Mesenteric fat pad (tissue), 1 donor: Measurements from ENCODE around the gene CLEC4M. TPM values are rescaled to one million over a fixed set of nuclear protein-coding genes. Genes with fewer than 3 reads are reported as not detected.
"Not testable (repeated sequence)": the region's sequence is repeated elsewhere in the genome, so short reads cannot be mapped to it uniquely, and the experiment has no call there.

Experiments used
- DNase-seq: peaks from one replicate; pipeline ENCODE4 v3.0.0-alpha.2; 2020; ENCODE audit warnings: low spot score
- total RNA-seq: library from RNA; stranded (reverse); fragmentation: NEBNext Ultra II Directional; extraction: Animal tissue kit (Norgen Biotek cat#: 25700); gene quantifications from one replicate; pipeline ENCODE4 v1.2.1, GENCODE V29; 2021
- donor health status: DM: yes; HTN: yes; CAD: no.

The CLEC4M gene
- total RNA-seq, 1 donor from 2014 or later: not detected

DNA sequence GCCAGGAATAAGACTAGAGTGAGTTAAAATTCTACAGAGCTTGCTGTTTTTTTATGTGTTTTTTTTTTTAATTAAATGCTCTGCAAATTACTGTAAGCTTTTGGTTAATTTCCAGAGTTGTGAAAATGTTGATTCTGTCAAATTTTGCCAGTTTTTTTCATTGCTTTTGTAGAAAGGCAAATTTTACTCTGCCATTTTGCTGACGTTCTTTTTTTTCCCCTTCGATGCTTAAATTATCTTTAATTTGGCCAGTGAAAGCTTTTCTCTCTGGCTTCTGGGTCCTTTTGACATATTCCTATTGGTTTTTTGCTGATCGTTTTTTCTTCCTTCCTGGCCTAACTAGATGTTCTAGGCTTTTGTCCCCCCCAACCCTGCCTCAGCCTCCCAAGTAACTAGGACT, 43.2 kb downstream of the CLEC4M start:
- DNase-seq: no peak

DNA sequence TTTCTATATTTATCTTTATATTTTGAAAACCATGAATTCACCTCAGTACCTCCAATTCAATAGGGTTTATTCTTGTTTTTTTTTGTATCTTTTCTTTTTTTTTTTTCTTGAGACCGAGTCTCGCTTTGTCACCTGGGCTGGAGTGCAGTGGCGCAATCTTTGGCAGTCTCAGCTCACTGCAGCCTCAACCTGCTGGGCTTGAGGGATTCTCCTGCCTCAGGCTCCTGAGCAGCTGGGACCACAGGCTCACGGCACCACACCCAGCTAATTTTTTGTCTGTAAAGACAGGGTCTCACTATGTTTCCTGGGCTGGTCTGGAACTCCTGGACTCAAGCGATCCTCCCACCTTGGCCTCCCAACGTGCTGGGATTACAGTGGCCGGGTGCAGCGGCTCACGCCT, 43.8 kb downstream of the CLEC4M start:
- peak; percentile 51 for DNase-seq

GRCh38 chr19:7808108-7808507, 45.1 kb downstream of the CLEC4M start:
- peak; percentile 64 for DNase-seq

DNA sequence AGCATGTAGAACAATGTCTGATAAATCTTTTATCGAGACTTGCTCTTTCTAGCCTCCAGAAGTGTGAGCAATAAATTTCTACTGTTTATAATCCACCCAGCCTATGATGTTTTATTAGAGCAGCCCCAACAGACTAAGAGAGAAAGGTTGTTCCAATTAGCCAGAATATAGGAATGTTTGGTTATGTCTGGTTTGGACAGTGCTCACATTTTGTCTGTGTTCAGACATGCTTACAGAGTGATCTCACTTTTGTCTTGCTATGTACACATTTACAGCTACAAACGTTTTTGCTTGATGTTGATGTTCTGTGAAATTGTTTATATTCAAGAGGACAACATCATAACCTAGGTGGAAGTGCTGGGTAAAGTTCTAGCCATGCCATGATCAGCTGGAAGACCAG, 48.9 kb downstream of the CLEC4M start:
- DNase-seq: no peak

DNA sequence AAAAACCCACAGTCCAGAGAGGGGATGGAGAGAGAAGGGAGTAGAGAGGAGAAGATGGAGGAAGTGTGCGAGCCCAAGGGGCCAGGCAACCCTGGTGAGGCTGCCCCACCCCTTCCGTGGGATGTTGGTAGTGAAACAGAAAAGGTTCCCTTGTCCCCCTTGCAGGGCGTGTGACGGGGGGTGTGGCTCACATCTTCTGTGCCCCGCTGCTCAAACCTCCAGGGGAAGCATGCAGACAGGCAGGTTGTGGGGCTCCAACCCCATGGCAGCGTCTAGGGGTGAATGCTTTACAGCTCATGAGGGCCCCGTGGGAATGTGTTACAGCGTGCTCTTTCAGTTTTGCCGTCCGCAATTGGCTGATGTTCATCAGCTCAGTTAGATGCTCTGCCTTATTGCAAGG, 52.3 kb downstream of the CLEC4M start:
- no peak for DNase-seq

- not testable (repeated sequence) for DNase-seq
These were observed 53.0 kb downstream of the CLEC4M start for GRCh38 chr19:7816040-7816439.

DNA sequence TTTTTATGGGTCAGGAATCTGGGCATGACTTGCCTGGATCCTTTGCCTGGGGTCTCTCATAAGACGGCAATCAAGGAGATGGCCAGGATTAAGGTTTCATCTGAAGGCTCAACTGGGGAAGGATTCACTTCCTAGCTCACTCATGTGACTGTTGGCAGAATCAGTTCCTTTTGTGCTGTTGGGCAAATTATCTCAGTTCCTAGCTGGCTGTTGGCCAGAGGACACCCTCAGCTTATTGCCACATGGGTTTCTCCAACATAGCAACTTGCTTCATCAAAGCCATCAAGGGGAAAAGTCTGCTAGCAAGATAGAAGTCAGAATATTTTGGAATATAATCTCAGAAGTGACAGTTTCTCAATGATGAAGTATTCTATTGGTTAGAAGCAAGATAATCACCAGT, 54.8 kb downstream of the CLEC4M start:
- DNase-seq: no peak

- no peak for DNase-seq
These were observed 55.8 kb downstream of the CLEC4M start for GRCh38 chr19:7818806-7819205.

Other genes starting within 250 kb of the CLEC4M start
- 59.1 TPM for gene ZNF358, start 247.1 kb upstream of the CLEC4M start, total RNA-seq
- 55.5 TPM for gene MCOLN1, start 240.6 kb upstream of the CLEC4M start, total RNA-seq
- gene PNPLA6, start 227.5 kb upstream of the CLEC4M start, total RNA-seq: 84.8 TPM
- gene CAMSAP3, start 167.4 kb upstream of the CLEC4M start, total RNA-seq: 0.32 TPM
- 19.5 TPM for gene XAB2, start 133.7 kb upstream of the CLEC4M start, total RNA-seq
- gene PET100, start 133.4 kb upstream of the CLEC4M start, total RNA-seq: 98.6 TPM
- gene PCP2, start 129.5 kb upstream of the CLEC4M start, total RNA-seq: not detected
- gene STXBP2, start 126.1 kb upstream of the CLEC4M start, total RNA-seq: 60.4 TPM
- gene RETN, start 94.2 kb upstream of the CLEC4M start, total RNA-seq: 4.8 TPM
- gene MCEMP1, start 86.2 kb upstream of the CLEC4M start, total RNA-seq: 9.1 TPM
- 107 TPM for gene TRAPPC5, start 82.4 kb upstream of the CLEC4M start, total RNA-seq
- gene FCER2, start 61.1 kb upstream of the CLEC4M start, total RNA-seq: 0.67 TPM
- gene CLEC4G, start 31.1 kb upstream of the CLEC4M start, total RNA-seq: 10.1 TPM
- gene CD209, start 15.7 kb upstream of the CLEC4M start, total RNA-seq: 63.5 TPM
- 15.4 TPM for gene EVI5L, start 67.0 kb downstream of the CLEC4M start, total RNA-seq
- gene PRR36, start 111.1 kb downstream of the CLEC4M start, total RNA-seq: not detected
- 1.8 TPM for gene LRRC8E, start 125.3 kb downstream of the CLEC4M start, total RNA-seq
- 26.7 TPM for gene MAP2K7, start 140.6 kb downstream of the CLEC4M start, total RNA-seq
- not detected for gene TGFBR3L, start 151.6 kb downstream of the CLEC4M start, total RNA-seq
- gene SNAPC2, start 157.1 kb downstream of the CLEC4M start, total RNA-seq: 17.8 TPM
- gene CTXN1, start 162.9 kb downstream of the CLEC4M start, total RNA-seq: 0.96 TPM
- 48.9 TPM for gene TIMM44, start 180.4 kb downstream of the CLEC4M start, total RNA-seq
- 60.2 TPM for gene ELAVL1, start 242.4 kb downstream of the CLEC4M start, total RNA-seq